A549 treated with DMSO at 1 μM for 4 hours (cell line): ENCODE data around the gene ENDOD1. TPM values are rescaled to one million over a fixed set of nuclear protein-coding genes. Genes with fewer than 3 reads are reported as not detected.

Experiments
- total RNA-seq: library from RNA; stranded (reverse); fragments of 200-300 nt; extraction: Qiagen RNA extraction; gene quantifications from 5 replicates; pipeline ENCODE4 v1.2.3, GENCODE V29; 2022; ENCODE audit warnings: low read depth

The ENDOD1 gene
- 13.1 to 17.6 TPM (median 15.2 TPM) in 5 replicates for total RNA-seq

GRCh38 chr11:95089620-95090542 lies at the start of gene ENDOD1:
ENDOD1 (plus strand) TSS chr11:95089846; CDS start chr11:95089928, 82 bp downstream.

GRCh38 chr11:95049122-95049521 lies 40.5 kb upstream of the ENDOD1 start, which contains the start of gene KDM4F:
KDM4F (plus strand) TSS chr11:95049422.

GRCh38 chr11:95066716-95067038 lies 23.0 kb upstream of the ENDOD1 start, which contains the start of gene SRSF8:
SRSF8 (plus strand) TSS chr11:95066919; CDS start chr11:95067227, 308 bp downstream.

Other genes starting within 250 kb of the ENDOD1 start
- 29.3 to 35.1 TPM (median 29.7 TPM) in 5 replicates for gene CWC15, start 116.3 kb upstream of the ENDOD1 start, total RNA-seq
- 0.40 to 0.70 TPM (median 0.47 TPM) in 5 replicates for gene KDM4D, start 116.1 kb upstream of the ENDOD1 start, total RNA-seq
- gene KDM4E, start 64.6 kb upstream of the ENDOD1 start, total RNA-seq, result not detected in 5 replicates
- gene KDM4F, start 40.4 kb upstream of the ENDOD1 start, total RNA-seq, result not detected in 5 replicates
- 19.0 to 22.6 TPM (median 20.2 TPM) in 5 replicates for gene SRSF8, start 22.9 kb upstream of the ENDOD1 start, total RNA-seq
- 0.11 to 0.21 TPM (median 0.16 TPM) in 5 replicates for gene SESN3, start 141.4 kb downstream of the ENDOD1 start, total RNA-seq